Measurements from ENCODE around the gene FICD. TPM values are rescaled to one million over a fixed set of nuclear protein-coding genes. Genes with fewer than 3 reads are reported as not detected.

Gene FICD
- total and polyA plus RNA-seq, 2 donors (not counting 1 experiment from before 2014, with no cell fraction given) = 1.2 to 9.1 TPM

- Histone ChIP-seq H4K20me1 (ENCODE audit: control insufficient read depth, insufficient read depth, low read length, poor library complexity, severe bottlenecking) (no peaks in the 10 kb centered on the region), H3K4me3 (ENCODE audit: control extremely low read depth in 1 of 5, extremely low read depth in 1 of 5, insufficient read depth in 1 of 5, low read depth in 2 of 5, low read length in 4 of 5) (no peak overlapping the region), H3K9me3 (ENCODE audit: control extremely low read depth in 1 of 3, control insufficient read depth in 2 of 3, insufficient read depth in 1 of 3, low read length in 2 of 3) (no peaks in the 10 kb centered on the region), H3K4me1 (ENCODE audit: control insufficient read depth in 2 of 2, insufficient read depth in 2 of 2, low read length in 2 of 2) (peaks cover 61 to 76% of the 10 kb centered on the region in 2 donors), H3K27ac (ENCODE audit: low read length in 2 of 2) (peak overlapping the region in 1 of 2 donors; percentile 76), H3K36me3 (replicated peaks in 1 of 2; ENCODE audit: control extremely low read depth in 1 of 2, control insufficient read depth in 1 of 2, extremely low read depth in 1 of 2, insufficient read depth in 2 of 2, low read length in 1 of 2) (peaks cover 19 to 56% of the 10 kb centered on the region in 2 experiments), H3K27me3 (replicated peaks in 1 of 4; ENCODE audit: control extremely low read depth in 1 of 4, control insufficient read depth in 3 of 4, insufficient read depth in 4 of 4, low read length in 3 of 4) (no peaks in the 10 kb centered on the region), H2AFZ (ENCODE audit: insufficient read depth, low read depth, low read length, poor library complexity, severe bottlenecking) (no peak overlapping the region), H3K79me2 (ENCODE audit: control insufficient read depth, insufficient read depth, low read length) (peaks cover 24% of the 10 kb centered on the region), H3K4me2 (replicated peaks; ENCODE audit: low read depth, low read length, poor library complexity, severe bottlenecking) (no peak overlapping the region), H3K9ac (ENCODE audit: low read length) (no peak overlapping the region)
- no peaks in the 10 kb centered on the region for H3K27me3 Mint-ChIP-seq
- H3K4me3 Mint-ChIP-seq = peak overlapping the region; percentile 26
- 100% methylated on average over 2 of the region's 4 CpGs for WGBS (ENCODE audit: insufficient coverage)
- no peak for ATAC-seq (ENCODE audit: low read depth)
- CTCF ChIA-PET = interaction anchor here (1.0 to 19.8 kb wide), 6 partner anchors 52 to 384 kb away, joined by 4 to 424 read pairs (median 174); partner anchors contain the start of gene SELPLG
- DNase-seq = no peak
- intact Hi-C loops (cut with micrococcal nuclease) = no loop called here
- H3K27ac Mint-ChIP-seq = peak overlapping the region; percentile 93
- no peak for TF ChIP-seq CTCF (IDR thresholded peaks at IDR 0.05)
- TF ChIP-seq EZH2 (IDR thresholded peaks at IDR 0.05; ENCODE audit: borderline replicate concordance, insufficient read depth, low read depth, low read length, poor library complexity, severe bottlenecking) = no peak
- no peaks in the 10 kb centered on the region for H3K9me3 Mint-ChIP-seq (ENCODE audit: insufficient read depth)
- H3K4me1 Mint-ChIP-seq = peaks cover 81% of the 10 kb centered on the region
- POLR2A ChIA-PET = interaction anchor here (0.9 to 3.7 kb wide), 4 partner anchors 51 to 234 kb away, joined by 3 to 26 read pairs (median 12); no protein-coding TSS in a partner anchor
Measured at GRCh38 chr12:108566452-108566851, 51.4 kb downstream of the FICD start.
